Neural cell (in vitro differentiated cells): ENCODE data around the gene ZNF536.

Experiments
- EP300 ChIP-seq: fragments of 450-650 bp; conservative IDR thresholded peaks from 2 replicates; pipeline ENCODE4 v1.6.1; 2014; ENCODE audit warnings: antibody characterized with exemption, mild to moderate bottlenecking, moderate library complexity; ENCODE audit not compliant: poor library complexity, severe bottlenecking
- TF ChIP-seq, protein P1 (sequence below): fragments of 450-650 bp; IDR thresholded peaks from 2 replicates; pipeline ENCODE4 v1.5.1; 2014; ENCODE audit warnings: antibody characterized with exemption, mild to moderate bottlenecking, moderate library complexity; ENCODE audit not compliant: poor library complexity, severe bottlenecking

- TF ChIP-seq, protein P1, sequence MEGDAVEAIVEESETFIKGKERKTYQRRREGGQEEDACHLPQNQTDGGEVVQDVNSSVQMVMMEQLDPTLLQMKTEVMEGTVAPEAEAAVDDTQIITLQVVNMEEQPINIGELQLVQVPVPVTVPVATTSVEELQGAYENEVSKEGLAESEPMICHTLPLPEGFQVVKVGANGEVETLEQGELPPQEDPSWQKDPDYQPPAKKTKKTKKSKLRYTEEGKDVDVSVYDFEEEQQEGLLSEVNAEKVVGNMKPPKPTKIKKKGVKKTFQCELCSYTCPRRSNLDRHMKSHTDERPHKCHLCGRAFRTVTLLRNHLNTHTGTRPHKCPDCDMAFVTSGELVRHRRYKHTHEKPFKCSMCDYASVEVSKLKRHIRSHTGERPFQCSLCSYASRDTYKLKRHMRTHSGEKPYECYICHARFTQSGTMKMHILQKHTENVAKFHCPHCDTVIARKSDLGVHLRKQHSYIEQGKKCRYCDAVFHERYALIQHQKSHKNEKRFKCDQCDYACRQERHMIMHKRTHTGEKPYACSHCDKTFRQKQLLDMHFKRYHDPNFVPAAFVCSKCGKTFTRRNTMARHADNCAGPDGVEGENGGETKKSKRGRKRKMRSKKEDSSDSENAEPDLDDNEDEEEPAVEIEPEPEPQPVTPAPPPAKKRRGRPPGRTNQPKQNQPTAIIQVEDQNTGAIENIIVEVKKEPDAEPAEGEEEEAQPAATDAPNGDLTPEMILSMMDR, result no peak
- TF ChIP-seq EP300, result no peak
Observed at GRCh38 chr19:30393046-30393445, 20.9 kb downstream of the ZNF536 start.
